ENCODE results near the gene CRADD.
A peak's percentile ranks its signal among the peaks of the same experiment; 100 is the strongest.
"Not testable (repeated sequence)": the region's sequence is repeated elsewhere in the genome, so short reads cannot be mapped to it uniquely, and the experiment has no call there.

Gene CRADD

DNA sequence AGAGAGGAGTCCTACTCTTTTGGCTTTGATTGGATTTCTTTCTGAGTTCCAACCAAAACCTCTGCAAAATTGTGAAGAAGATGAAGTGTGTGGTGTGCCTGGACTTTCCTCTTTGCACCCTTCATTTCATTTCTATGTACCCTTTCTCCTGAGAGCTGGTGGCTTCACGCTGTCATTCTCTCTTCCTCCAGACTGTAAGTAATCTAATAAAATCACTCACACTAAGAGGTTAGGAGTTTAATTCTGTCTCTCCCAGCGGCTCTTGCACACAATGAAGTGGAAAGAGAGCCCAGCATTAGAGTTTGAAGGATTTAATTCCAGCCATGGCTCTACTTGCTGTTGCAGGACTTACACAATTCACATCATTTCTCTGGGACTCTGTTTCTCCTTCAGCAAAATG, 37.8 kb upstream of the CRADD start:
- no peak overlapping the region for H3K4me3 ChIP-seq (ENCODE audit: low read depth, low read length)
- DNase-seq (ENCODE audit: low read depth, low spot score): no peak
- in situ Hi-C loops (cut with HindIII; ENCODE audit: low sequenced_read_pairs): no loop called here
- TF ChIP-seq, protein P1, sequence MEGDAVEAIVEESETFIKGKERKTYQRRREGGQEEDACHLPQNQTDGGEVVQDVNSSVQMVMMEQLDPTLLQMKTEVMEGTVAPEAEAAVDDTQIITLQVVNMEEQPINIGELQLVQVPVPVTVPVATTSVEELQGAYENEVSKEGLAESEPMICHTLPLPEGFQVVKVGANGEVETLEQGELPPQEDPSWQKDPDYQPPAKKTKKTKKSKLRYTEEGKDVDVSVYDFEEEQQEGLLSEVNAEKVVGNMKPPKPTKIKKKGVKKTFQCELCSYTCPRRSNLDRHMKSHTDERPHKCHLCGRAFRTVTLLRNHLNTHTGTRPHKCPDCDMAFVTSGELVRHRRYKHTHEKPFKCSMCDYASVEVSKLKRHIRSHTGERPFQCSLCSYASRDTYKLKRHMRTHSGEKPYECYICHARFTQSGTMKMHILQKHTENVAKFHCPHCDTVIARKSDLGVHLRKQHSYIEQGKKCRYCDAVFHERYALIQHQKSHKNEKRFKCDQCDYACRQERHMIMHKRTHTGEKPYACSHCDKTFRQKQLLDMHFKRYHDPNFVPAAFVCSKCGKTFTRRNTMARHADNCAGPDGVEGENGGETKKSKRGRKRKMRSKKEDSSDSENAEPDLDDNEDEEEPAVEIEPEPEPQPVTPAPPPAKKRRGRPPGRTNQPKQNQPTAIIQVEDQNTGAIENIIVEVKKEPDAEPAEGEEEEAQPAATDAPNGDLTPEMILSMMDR (IDR thresholded peaks at IDR 0.05; ENCODE audit: low read depth, low read length): no peak

DNA sequence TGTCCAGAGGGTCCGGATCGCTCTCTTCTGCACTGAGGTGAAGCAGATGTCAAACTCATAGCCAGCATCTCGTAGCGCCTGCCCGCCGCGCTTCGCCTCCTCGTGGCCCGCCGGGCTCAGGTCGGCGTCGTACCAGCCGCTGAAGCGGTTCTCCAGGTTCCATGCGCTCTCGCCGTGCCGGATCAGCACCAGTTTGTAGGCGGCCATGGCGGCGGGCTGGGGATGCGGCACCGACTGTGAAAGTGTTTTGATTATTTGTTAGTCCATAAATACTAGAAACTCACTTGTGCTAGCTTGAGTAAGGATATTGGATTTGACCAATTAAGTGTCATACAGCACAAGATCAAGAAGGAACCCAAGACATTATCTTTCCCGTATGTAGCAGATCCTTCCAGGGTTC, 35.8 kb upstream of the CRADD start:
- H3K4me3 ChIP-seq (ENCODE audit: low read depth, low read length); DNase-seq (ENCODE audit: low read depth, low spot score); in situ Hi-C loops (cut with HindIII; ENCODE audit: low sequenced_read_pairs): not testable (repeated sequence)

- no peak for DNase-seq (ENCODE audit: low read depth, low spot score)
- in situ Hi-C loops (cut with HindIII; ENCODE audit: low sequenced_read_pairs): no loop called here
- TF ChIP-seq, protein P1 (IDR thresholded peaks at IDR 0.05; ENCODE audit: low read depth, low read length): no peak
- H3K4me3 ChIP-seq (ENCODE audit: low read depth, low read length): no peak overlapping the region
Observed at GRCh38 chr12:93642751-93643150, 34.4 kb upstream of the CRADD start.

- H3K4me3 ChIP-seq (ENCODE audit: low read depth, low read length): no peak overlapping the region
- peak; percentile 63 for DNase-seq (ENCODE audit: low read depth, low spot score)
- in situ Hi-C loops (cut with HindIII; ENCODE audit: low sequenced_read_pairs): no loop called here
Observed at GRCh38 chr12:93645702-93646101, 31.5 kb upstream of the CRADD start.

GRCh38 chr12:93650626-93651025, 26.5 kb upstream of the CRADD start:
- TF ChIP-seq, protein P1 (IDR thresholded peaks at IDR 0.05; ENCODE audit: low read depth, low read length): no peak
- H3K4me3 ChIP-seq (ENCODE audit: low read depth, low read length): no peak overlapping the region
- in situ Hi-C loops (cut with HindIII; ENCODE audit: low sequenced_read_pairs): no loop called here
- no peak for DNase-seq (ENCODE audit: low read depth, low spot score)

More at GRCh38 chr12:93645702-93646101, 31.5 kb upstream of the CRADD start:
- TF ChIP-seq, protein P1 (IDR thresholded peaks at IDR 0.05; ENCODE audit: low read depth, low read length): no peak

DNA sequence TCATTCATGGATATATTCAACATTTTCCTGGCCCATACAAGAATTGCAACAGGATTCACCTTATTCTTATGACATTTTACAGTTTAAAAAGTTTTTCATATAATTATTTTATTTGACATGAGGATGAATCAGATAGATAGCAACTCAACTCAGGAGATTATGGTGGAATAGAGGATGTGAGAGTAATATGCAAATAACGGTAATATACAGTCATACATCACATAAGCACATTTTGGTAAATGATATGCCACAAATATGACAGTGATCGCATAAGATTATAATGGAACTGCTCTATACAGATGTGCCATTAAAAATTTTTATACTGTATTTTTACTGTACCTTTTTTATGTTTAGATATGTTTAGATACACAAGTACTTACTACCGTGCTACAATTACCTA, 24.1 kb upstream of the CRADD start:
- H3K4me3 ChIP-seq (ENCODE audit: low read depth, low read length): no peak overlapping the region
- no peak for DNase-seq (ENCODE audit: low read depth, low spot score)
- TF ChIP-seq, protein P1 (IDR thresholded peaks at IDR 0.05; ENCODE audit: low read depth, low read length): no peak
- in situ Hi-C loops (cut with HindIII; ENCODE audit: low sequenced_read_pairs): no loop called here

- DNase-seq (ENCODE audit: low read depth, low spot score): no peak
- in situ Hi-C loops (cut with HindIII; ENCODE audit: low sequenced_read_pairs): no loop called here
- H3K4me3 ChIP-seq (ENCODE audit: low read depth, low read length): no peak overlapping the region
- TF ChIP-seq, protein P1 (IDR thresholded peaks at IDR 0.05; ENCODE audit: low read depth, low read length): no peak
Observed at GRCh38 chr12:93653712-93654111, 23.5 kb upstream of the CRADD start.

Data from astrocyte of the spinal cord (primary cell).